Measurements from ENCODE around the gene UNC13D. TPM values are rescaled to one million over a fixed set of nuclear protein-coding genes. Genes with fewer than 3 reads are reported as not detected.

The UNC13D gene
- total RNA-seq, 1 experiment from 2014 or later = 3.5 TPM

Small RNA genes within 50 kb of the gene (microRNA-seq; reads per million reads assigned to microRNA genes)
- not detected for gene MIR4738

Other genes with a start within 250 kb of the UNC13D start
- gene SMIM5, start 211.0 kb downstream of the UNC13D start, total RNA-seq (2022) = 0.09 TPM in 1 of 2 replicates, not detected in the other
- gene RECQL5, start 177.2 kb downstream of the UNC13D start, total RNA-seq (2022) = 36.3 and 47.9 TPM in 2 replicates
- 108 and 123 TPM in 2 replicates for gene SAP30BP, start 177.1 kb downstream of the UNC13D start, total RNA-seq (2022)
- gene ITGB4, start 122.9 kb downstream of the UNC13D start, total RNA-seq (2022) = 727 and 1,054 TPM in 2 replicates
- 8.7 and 9.8 TPM in 2 replicates for gene GALK1, start 79.2 kb downstream of the UNC13D start, total RNA-seq (2022)
- gene UNK, start 59.6 kb downstream of the UNC13D start, total RNA-seq (2022) = 12.3 and 16.0 TPM in 2 replicates
- gene WBP2, start 10.9 kb upstream of the UNC13D start, total RNA-seq (2022) = 55.7 and 97.9 TPM in 2 replicates
- 23.6 and 25.7 TPM in 2 replicates for gene TRIM47, start 34.2 kb upstream of the UNC13D start, total RNA-seq (2022)
- 15.9 and 17.4 TPM in 2 replicates for gene TRIM65, start 52.5 kb upstream of the UNC13D start, total RNA-seq (2022)
- gene MRPL38, start 60.5 kb upstream of the UNC13D start, total RNA-seq (2022) = 97.9 and 111 TPM in 2 replicates
- gene FBF1, start 96.6 kb upstream of the UNC13D start, total RNA-seq (2022) = 14.0 and 18.8 TPM in 2 replicates
- gene ACOX1, start 134.8 kb upstream of the UNC13D start, total RNA-seq (2022) = 23.4 and 26.0 TPM in 2 replicates
- gene TEN1, start 134.8 kb upstream of the UNC13D start, total RNA-seq (2022) = 13.0 and 15.4 TPM in 2 replicates
- 5.3 and 5.7 TPM in 2 replicates for gene CDK3, start 156.5 kb upstream of the UNC13D start, total RNA-seq (2022)
- 7.7 and 8.1 TPM in 2 replicates for gene EVPL, start 182.9 kb upstream of the UNC13D start, total RNA-seq (2022)
- 80.8 and 106 TPM in 2 replicates for gene SRP68, start 228.1 kb upstream of the UNC13D start, total RNA-seq (2022)
- 0.37 TPM in 1 of 2 replicates, not detected in the other for gene GALR2, start 230.4 kb upstream of the UNC13D start, total RNA-seq (2022)
- gene ZACN, start 234.8 kb upstream of the UNC13D start, total RNA-seq (2022) = not detected in 2 replicates